ENCODE data around the gene CDH22.

Gene CDH22

GRCh38 chr20:46212252-46212651, 96.0 kb downstream of the CDH22 start:
- no peak for DNase-seq

DNA sequence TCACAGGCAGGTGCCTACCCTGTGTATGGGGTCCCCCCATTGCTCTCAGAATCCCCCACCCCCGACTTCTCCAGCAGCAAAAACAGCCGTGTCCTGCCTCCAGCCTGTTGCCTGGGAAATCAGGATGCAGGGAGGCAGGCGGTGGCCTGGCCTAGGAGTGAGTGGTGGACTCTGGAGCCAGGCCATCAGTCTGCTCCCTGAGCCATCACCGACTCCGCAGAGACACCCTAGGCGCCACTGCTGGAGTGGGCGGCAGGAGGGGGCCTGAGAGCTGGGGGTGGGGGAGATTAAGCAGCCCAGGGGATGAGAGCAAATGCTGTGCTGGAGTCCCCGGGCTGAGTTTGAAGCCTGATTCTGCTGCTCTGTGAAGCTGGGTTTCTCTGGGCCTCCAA, 97.0 kb downstream of the CDH22 start:
- DNase-seq: no peak

GRCh38 chr20:46210672-46211330, 97.5 kb downstream of the CDH22 start:
- no peak for DNase-seq

GRCh38 chr20:46209930-46210671, 98.2 kb downstream of the CDH22 start:
- DNase-seq: no peak

GRCh38 chr20:46207793-46208192, 100.5 kb downstream of the CDH22 start:
- no peak for DNase-seq

GRCh38 chr20:46206992-46207549, 101.2 kb downstream of the CDH22 start:
- no peak for DNase-seq

DNA sequence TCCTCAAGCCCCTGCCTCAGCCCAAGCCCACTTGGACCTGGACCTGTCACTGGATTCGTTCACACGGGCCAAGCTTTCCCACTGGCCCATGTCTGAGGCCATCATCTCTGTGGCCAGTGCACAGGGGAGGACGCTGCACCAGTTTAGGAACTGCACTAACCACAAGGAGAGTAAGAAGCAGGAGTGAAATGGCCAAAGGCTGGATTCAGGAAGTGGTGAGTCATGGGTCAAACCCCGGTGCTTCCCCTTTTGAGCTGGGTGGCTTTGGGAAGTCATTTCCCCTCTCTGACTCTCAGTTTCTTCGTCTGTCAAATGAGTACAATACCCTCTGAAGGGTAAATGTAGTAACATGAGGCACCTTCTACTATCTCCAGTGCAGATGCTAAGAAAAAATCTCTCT, 102.3 kb downstream of the CDH22 start:
- no peak for DNase-seq

DNA sequence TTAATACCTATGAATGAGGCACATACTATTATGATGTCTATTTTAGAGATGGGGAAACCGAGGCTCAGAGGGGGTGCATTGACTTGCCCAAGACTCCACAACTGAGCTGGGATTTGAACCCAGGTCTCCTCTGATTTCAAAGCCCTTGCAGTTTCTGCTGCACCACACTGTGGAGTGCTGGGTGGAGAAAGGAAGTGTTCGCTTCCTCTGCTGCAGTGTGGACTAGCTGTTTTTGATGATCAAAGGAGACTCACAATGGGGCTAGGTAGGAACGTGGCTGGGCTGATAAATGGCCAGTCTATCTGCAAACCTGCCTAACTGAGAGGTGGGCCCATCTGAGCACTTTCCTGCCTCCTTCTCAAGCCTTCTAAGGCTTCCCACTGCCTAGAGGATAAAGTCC, 102.9 kb downstream of the CDH22 start:
- DNase-seq: peak; percentile 19

DNA sequence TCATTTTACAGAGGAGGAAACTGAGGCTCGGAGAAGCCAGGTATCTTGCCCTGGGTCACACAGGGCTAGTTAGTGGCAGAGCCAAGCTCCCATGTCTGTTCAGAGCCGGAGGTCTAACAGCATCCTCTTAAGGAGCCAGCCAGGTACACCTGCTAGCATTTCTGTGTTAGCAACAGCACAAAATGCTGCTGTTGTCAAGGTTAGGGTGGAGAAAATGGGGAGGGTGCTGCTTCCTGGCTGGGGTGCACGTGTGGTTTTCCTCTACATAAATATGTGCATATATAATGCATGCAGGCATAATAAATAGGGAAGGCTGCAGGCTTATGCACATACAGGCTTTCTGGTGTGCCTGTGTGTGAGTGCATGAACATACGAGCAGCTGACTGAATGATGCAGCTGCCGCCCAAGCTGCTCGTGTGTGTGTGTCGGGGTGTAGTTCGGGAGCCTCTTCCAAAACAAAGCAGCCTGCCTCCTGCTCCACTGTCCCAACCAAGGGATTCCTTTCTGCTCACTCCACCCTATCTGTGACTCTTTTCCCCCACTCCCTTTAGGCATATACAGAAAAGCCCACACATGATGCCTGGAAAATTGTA, 103.6 kb downstream of the CDH22 start:
- peak; percentile 24 for DNase-seq

DNA sequence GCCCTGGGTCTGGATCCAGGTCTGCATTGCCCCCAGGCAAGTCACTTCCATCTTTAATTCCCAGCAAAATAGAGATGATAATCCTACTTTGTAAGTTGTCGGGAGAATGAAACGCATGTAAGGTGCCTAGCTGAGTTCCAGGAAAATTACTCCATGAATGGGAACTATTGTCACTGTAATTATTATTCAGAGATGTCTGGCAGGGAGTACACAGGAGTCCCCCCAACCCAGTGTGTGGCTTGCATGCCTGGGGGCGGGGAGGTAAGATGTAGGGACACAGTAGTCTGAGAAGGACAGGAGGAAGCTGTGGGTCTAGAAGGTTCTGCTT, 104.8 kb downstream of the CDH22 start:
- DNase-seq: no peak

GRCh38 chr20:46202766-46203509, 105.4 kb downstream of the CDH22 start:
- DNase-seq: no peak

DNA sequence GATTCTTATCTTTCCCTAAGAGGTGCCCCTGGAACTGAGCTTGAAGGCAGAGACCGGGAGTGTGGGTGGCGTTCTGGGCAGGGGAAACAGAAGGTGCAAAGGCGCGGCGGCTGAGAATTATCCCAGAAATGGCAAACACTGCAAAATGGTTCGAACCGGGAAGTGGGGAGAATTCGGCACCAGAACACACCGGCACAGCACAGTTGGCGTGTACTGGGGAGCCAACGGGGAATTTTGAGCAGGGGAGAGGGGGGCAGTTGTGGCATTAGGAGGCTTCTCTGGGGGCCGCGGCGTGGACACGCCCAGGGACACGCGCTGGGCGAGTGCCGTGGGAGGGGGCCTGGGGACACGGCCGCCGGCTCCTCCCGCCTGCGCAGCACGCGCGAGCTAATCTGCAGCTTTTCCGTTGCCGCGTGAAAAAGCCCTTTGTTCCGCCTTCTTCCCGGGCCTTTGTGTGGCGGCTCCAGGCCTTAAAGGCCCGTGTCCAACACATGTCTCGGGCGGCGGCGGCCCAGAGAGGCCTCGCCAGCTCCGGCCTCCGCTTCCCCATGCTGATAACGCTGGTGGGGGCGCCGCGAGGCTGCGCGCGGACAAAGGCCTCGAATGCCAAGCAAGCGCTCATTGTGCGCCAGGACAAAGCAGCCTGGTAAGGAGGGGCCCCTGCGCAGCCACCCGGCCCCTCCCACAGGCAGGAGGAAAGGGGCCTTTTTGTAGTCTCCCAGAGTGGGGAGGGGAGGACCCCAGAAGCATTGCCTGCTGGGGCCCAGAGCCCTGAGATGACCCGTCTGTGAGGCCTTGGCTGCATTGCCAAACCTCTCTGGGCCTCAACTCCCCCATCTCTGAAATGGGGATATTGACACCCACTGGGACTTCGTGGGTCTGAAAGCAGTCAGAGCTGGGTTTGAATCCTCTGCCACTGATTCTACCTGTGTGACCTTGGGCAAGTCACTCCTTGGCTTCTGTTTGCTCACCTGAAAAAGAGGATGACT, 107.4 kb downstream of the CDH22 start:
- DNase-seq: no peak

DNA sequence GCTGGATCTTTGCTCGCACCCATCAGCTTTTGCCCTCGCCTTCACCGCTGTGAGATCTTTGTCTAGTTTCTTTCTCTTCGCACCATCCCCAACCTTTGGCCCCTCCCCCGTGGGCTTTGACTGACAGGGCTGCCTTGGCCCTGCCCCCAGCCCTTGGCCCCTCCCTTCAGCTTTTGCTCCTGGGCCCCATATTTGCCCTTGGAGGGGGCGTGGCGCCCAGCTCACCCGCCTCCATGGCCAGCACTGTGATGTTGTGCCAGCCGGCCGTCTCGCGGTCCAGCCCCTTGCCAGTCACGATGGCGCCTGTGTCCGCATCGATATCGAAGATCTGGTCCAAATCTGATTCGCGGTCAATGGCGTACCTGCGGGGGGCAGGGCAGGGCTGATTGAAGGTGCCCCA, 109.1 kb downstream of the CDH22 start:
- DNase-seq: peak; percentile 32

- DNase-seq: no peak
Observed at GRCh38 chr20:46196990-46197389, 111.3 kb downstream of the CDH22 start.

DNA sequence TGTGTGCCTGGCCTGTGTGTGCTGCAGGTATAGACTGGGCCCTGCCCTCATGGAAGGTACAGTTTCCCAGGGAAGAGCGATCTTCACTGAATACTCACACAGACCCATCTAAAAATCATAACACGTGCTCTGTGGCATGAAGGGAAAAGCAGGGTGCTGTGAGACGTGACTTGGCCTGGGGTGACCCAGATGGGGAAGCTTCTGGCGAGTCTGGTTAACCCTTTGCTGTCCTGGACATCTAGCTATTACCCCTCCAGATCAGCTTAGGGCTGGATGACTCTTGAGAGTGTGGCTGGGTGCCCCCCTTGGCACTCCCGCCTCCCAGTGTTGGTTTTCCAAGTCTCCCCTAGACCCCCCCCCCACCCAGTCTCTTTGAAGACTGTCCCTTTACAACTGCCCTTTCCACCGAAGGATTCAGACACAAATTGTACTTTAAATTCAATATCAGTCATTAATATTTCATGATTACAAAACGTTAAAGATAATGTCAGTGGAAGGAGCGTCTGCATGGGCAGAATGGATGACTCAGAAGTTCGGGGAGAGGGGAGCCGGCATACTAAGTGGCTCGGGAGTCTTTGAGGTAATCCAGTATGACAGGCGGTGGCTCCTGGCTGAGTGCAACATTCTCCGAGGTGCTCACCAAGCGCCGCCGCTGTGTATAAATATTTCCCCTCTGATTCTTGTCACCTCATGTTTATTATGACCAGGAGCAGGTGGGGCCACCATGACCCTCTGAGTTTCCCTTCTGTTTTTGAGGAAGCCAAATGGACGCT, 112.8 kb downstream of the CDH22 start:
- no peak for DNase-seq

GRCh38 chr20:46194409-46194808, 113.9 kb downstream of the CDH22 start:
- no peak for DNase-seq

DNA sequence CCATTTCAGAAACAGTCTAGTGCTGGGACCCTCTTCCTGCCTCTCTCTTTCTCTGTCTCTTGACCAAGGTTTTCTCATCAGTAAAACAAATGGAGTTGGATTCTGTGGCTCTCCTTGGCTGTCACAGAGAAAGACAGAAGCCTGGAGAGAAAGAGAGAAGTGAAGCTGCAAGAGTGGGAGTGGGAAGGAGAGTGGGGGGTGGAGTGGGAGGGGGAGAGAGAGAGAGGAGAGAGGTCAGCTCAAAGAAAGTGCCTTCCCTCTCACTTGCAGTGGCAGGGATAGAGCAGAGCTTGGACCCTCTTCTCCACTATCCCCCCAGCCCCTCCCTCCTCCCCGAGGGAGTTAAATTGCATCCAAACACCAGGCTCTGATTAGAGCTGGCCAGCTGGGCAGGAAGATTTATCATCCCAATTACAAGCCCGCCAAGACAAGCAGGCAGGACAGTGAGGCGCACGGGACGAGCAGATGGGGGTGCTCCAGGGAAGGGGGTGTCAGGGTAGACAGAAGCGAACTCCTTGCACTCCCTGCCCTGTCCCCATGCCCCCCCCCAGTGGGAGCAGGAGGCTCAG, 115.8 kb downstream of the CDH22 start:
- no peak for DNase-seq

GRCh38 chr20:46191611-46192010, 116.7 kb downstream of the CDH22 start:
- DNase-seq: no peak

DNA sequence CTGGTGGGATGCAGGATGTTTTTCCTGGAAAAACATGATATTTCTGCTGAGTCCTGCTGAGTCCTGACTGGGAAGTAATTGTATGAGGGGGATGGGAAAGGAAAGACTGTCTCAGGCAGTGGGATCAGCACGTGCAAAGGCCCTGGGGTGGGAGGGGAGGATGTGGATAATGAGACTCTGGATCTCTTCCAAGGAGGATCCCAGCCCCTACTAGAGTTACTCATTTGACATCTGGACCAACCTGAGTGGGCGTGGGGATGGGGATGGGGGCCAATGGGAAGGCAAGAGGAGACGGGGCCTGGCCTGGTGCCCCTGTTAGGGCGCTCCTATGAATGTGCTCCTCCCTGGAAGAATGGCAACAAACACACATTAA, 117.1 kb downstream of the CDH22 start:
- DNase-seq: no peak

- no peak for DNase-seq
Observed at GRCh38 chr20:46190478-46191167, 117.7 kb downstream of the CDH22 start.
